Measurements from ENCODE around the gene GLA. TPM values are rescaled to one million over a fixed set of nuclear protein-coding genes. Genes with fewer than 3 reads are reported as not detected.

The GLA gene
- total RNA-seq, 1 donor from 2014 or later, result 51.1 TPM

DNA sequence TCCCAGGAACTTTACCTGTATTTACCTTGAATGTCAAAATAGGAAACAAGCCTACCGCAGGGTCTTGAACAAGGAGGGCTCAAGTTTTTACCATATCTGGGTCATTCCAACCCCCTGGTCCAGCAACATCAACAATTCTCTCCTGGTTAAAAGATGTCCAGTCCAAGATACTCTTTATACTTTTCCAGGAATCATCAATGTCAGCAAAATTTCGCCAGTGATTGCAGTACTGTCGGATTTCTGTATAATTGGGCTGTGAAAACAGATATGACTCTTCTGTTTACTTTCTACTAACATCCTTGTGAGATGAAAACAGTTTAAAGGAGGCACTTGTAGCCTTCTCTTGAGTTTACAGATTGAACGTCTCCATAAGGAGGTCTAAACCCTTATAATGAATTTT is 9.0 kb downstream of the GLA start:
- no peak for DNase-seq
- H3K4me3 ChIP-seq, result no peak overlapping the region
- H3K27ac ChIP-seq, result no peak overlapping the region
- peaks cover 31% of the 10 kb centered on the region for H3K36me3 ChIP-seq
- no peaks in the 10 kb centered on the region for H3K27me3 ChIP-seq (ENCODE audit: low read depth)
- H3K4me1 ChIP-seq, result no peaks in the 10 kb centered on the region
- H3K9me3 ChIP-seq, result no peaks in the 10 kb centered on the region
- intact Hi-C loops (cut with DNase I), result no loop called here
- no peak for ATAC-seq
- TF ChIP-seq, protein P1, sequence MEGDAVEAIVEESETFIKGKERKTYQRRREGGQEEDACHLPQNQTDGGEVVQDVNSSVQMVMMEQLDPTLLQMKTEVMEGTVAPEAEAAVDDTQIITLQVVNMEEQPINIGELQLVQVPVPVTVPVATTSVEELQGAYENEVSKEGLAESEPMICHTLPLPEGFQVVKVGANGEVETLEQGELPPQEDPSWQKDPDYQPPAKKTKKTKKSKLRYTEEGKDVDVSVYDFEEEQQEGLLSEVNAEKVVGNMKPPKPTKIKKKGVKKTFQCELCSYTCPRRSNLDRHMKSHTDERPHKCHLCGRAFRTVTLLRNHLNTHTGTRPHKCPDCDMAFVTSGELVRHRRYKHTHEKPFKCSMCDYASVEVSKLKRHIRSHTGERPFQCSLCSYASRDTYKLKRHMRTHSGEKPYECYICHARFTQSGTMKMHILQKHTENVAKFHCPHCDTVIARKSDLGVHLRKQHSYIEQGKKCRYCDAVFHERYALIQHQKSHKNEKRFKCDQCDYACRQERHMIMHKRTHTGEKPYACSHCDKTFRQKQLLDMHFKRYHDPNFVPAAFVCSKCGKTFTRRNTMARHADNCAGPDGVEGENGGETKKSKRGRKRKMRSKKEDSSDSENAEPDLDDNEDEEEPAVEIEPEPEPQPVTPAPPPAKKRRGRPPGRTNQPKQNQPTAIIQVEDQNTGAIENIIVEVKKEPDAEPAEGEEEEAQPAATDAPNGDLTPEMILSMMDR (IDR thresholded peaks at IDR 0.05), result no peak

- TF ChIP-seq, protein P1 (IDR thresholded peaks at IDR 0.05), result no peak
- DNase-seq (no peak), ATAC-seq (no peak)
- Histone ChIP-seq H3K27ac (no peak overlapping the region), H3K9me3 (no peaks in the 10 kb centered on the region), H3K36me3 (peaks cover 35% of the 10 kb centered on the region), H3K4me1 (no peaks in the 10 kb centered on the region), H3K27me3 (ENCODE audit: low read depth) (no peaks in the 10 kb centered on the region), H3K4me3 (no peak overlapping the region)
- intact Hi-C loops (cut with DNase I), result no loop called here
These were observed 9.9 kb downstream of the GLA start for GRCh38 chrX:101397779-101398178.

DNA sequence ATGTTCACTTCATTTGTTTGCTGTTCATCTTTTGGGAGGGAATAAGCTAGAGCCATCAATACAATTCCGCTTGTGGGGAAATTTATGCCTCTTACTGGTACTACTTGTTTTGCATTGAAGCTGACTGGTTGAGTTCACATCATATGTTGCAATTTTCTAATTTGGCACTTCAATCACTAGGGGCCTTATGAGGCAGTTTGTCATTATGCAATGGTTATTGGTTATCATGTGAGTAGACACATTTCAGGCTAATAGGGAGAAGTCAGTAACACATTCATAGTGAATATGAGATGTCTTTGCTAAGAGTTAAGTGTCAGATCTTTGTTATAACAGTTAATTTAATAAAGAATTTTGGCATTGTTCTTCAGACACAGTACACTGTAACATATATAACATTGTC is 11.9 kb downstream of the GLA start:
- TF ChIP-seq, protein P1 (IDR thresholded peaks at IDR 0.05), result no peak
- Histone ChIP-seq H3K27me3 (ENCODE audit: low read depth) (no peaks in the 10 kb centered on the region), H3K9me3 (no peaks in the 10 kb centered on the region), H3K27ac (no peak overlapping the region), H3K4me3 (no peak overlapping the region), H3K36me3 (peaks cover 27% of the 10 kb centered on the region), H3K4me1 (no peaks in the 10 kb centered on the region)
- DNase-seq (no peak), ATAC-seq (no peak)
- intact Hi-C loops (cut with DNase I), result no loop called here

DNA sequence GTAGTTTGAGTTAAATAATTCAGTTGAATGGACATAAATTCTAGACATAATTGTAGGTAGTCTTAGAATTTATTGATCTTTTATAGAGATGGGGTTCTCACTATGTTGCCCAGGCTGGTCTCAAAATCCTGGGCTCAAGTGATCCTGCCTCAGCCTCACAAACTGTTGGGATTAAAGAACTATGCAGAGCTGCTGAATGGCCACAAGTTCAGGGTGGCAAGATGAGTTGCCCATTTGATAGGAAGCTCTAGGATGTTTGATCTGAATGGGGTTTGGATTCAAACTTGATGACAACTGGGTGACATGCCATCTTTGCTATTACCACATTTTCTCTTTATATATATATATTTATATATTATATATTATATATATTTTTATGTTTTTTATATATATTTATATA is 13.4 kb downstream of the GLA start:
- Histone ChIP-seq H3K4me3 (no peak overlapping the region), H3K27me3 (ENCODE audit: low read depth) (no peaks in the 10 kb centered on the region), H3K36me3 (peaks cover 23% of the 10 kb centered on the region), H3K27ac (no peak overlapping the region), H3K4me1 (no peaks in the 10 kb centered on the region), H3K9me3 (no peaks in the 10 kb centered on the region)
- TF ChIP-seq, protein P1 (IDR thresholded peaks at IDR 0.05), result no peak
- intact Hi-C loops (cut with DNase I), result no loop called here
- no peak for ATAC-seq
- no peak for DNase-seq

DNA sequence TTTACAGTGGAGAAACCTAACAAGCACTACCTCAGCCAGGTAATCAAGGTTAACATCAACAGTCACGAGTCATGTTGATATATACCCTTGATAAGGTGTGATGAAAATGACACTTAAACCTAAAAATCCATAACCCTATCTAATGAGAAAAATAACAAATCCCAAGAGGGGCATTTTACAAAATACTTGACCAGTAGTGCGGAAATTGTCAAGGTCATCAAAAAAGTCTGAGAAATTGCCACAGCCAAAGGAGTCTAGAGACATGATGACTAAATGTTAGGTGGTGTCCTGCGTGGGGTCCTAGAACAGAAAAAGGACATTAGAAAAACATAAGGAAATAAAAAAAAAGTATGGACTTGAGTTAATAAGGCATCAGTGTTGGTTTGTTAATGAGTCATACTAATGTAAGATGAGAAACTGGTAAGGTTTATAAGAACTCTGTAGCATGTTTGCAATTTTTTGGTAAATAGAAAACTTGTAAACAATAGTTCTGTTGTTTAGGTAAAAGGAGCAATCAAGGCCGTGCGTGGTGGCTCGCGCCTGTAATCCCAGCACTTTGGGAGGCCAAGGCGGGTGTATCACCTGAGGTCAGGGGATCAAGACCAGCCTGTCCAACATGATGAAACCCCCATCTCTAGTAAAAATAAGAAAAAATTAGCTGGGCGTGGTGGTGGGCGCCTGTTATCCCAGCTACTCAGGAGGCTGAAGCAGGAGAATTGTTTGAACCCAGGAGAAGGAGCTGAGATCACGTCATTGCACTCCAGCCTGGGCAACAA is 14.0 kb downstream of the GLA start:
- TF ChIP-seq, protein P1 (IDR thresholded peaks at IDR 0.05), result no peak
- H3K9me3 ChIP-seq, result no peaks in the 10 kb centered on the region
- no peak for ATAC-seq
- no peaks in the 10 kb centered on the region for H3K27me3 ChIP-seq (ENCODE audit: low read depth)
- no peak overlapping the region for H3K27ac ChIP-seq
- DNase-seq, result no peak
- no peak overlapping the region for H3K4me3 ChIP-seq
- H3K4me1 ChIP-seq, result no peaks in the 10 kb centered on the region
- intact Hi-C loops (cut with DNase I), result no loop called here
- H3K36me3 ChIP-seq, result peaks cover 23% of the 10 kb centered on the region

All from lower lobe of right lung (tissue), 2 donors.